ENCODE results near the gene NUTF2. TPM values are rescaled to one million over a fixed set of nuclear protein-coding genes. Genes with fewer than 3 reads are reported as not detected.

NUTF2 gene
- total and polyA plus RNA-seq, 10 of the 15 experiments (the other 5 are each of a cell fraction or from before 2014, with no cell fraction given), result 116 to 342 (median 202) TPM

GRCh38 chr16:67872631-67873434 is 26.1 kb downstream of the NUTF2 start, which contains the start of gene EDC4 (continued):
- peak; percentile 78; the same call in 1 of the 2 replicates for TF ChIP-seq SIN3A (IDR thresholded peaks at IDR 0.05; ENCODE audit: low read depth, low read length)
- TF ChIP-seq PML (IDR thresholded peaks at IDR 0.05; ENCODE audit: low read length), result peak; percentile 91; the same call in 1 of the 2 replicates
- peak; percentile 87 for TF ChIP-seq RUNX3 (IDR thresholded peaks at IDR 0.05; ENCODE audit: low read length)
- TF ChIP-seq HSF1 (IDR thresholded peaks at IDR 0.05; ENCODE audit: low read depth, low read length), result peak; percentile 56; the same call in 1 of the 2 replicates
- peak; percentile 74; the same call in 1 of the 2 replicates for TF ChIP-seq ZNF24 (IDR thresholded peaks at IDR 0.05)
- TF ChIP-seq SMARCA5 (IDR thresholded peaks at IDR 0.05), result peak; percentile 85; the same call in 1 of the 2 replicates
- TF ChIP-seq KDM1A (IDR thresholded peaks at IDR 0.05; ENCODE audit: borderline replicate concordance), result no peak
- peak; percentile 93 for TF ChIP-seq BCL3 (IDR thresholded peaks at IDR 0.05; ENCODE audit: borderline replicate concordance, insufficient read depth, low read depth, low read length, poor library complexity, severe bottlenecking)
- peak; percentile 96 for TF ChIP-seq POLR2A (IDR thresholded peaks at IDR 0.05; ENCODE audit: low read depth, low read length)
- no peak for TF ChIP-seq SPI1 (IDR thresholded peaks at IDR 0.05; ENCODE audit: borderline replicate concordance, insufficient read depth, low read depth, low read length)
- TF ChIP-seq ZBED1 (IDR thresholded peaks at IDR 0.05; ENCODE audit: borderline replicate concordance), result no peak; the same call in 1 of the 2 replicates
- no peak for TF ChIP-seq PAX5 (IDR thresholded peaks at IDR 0.05; ENCODE audit: borderline replicate concordance, low read depth, low read length)
- TF ChIP-seq RELA (IDR thresholded peaks at IDR 0.05; ENCODE audit: borderline replicate concordance, partially characterized antibody), result peak; percentile 92
- peak; percentile 80 for TF ChIP-seq SP1 (IDR thresholded peaks at IDR 0.05; ENCODE audit: low read depth, low read length)
- peak; percentile 74 for TF ChIP-seq CHD2 (IDR thresholded peaks at IDR 0.05; ENCODE audit: borderline replicate concordance, low read depth, low read length)
- 0 out of 2 replicates have a peak, but pooled peaks have one; percentile 33 for TF ChIP-seq HDAC2 (IDR thresholded peaks at IDR 0.05)
- peak; percentile 86 for TF ChIP-seq TAF1 (IDR thresholded peaks at IDR 0.05; ENCODE audit: borderline replicate concordance, low read depth, low read length)
- peak; percentile 88 for TF ChIP-seq YY1 (IDR thresholded peaks at IDR 0.05; ENCODE audit: low read depth, low read length)
- peak; percentile 71 for TF ChIP-seq SIX5 (IDR thresholded peaks at IDR 0.05; ENCODE audit: low read depth, low read length, severe bottlenecking)
- peak; percentile 66 to 99 for TF ChIP-seq EGR1 (IDR thresholded peaks at IDR 0.05; ENCODE audit: borderline replicate concordance in 1 of 2, low read depth in 2 of 2, low read length in 2 of 2)
- TF ChIP-seq POLR2AphosphoS5 (IDR thresholded peaks at IDR 0.05; ENCODE audit: low read length), result peak; percentile 83
- peak; percentile 11; the same call in 1 of the 2 replicates for TF ChIP-seq RAD21 (IDR thresholded peaks at IDR 0.05; ENCODE audit: insufficient read depth, low read depth, low read length)
- TF ChIP-seq KLF5 (IDR thresholded peaks at IDR 0.05; ENCODE audit: partially characterized antibody), result no peak
- TF ChIP-seq SRF (IDR thresholded peaks at IDR 0.05; ENCODE audit: low read depth in 2 of 2, low read length in 2 of 2), result peak; percentile 31 to 91; a peak in 3 of 4 replicates
- no peak for TF ChIP-seq BCL11A (IDR thresholded peaks at IDR 0.05; ENCODE audit: low read depth, low read length)
- peak; percentile 36; the same call in 1 of the 2 replicates for TF ChIP-seq MLLT1 (IDR thresholded peaks at IDR 0.05)
- no peak for TF ChIP-seq PAX8 (IDR thresholded peaks at IDR 0.05)
- peak; percentile 89 for TF ChIP-seq MYB (IDR thresholded peaks at IDR 0.05; ENCODE audit: borderline replicate concordance, low read depth, low read length)
- TF ChIP-seq CBFB (IDR thresholded peaks at IDR 0.05; ENCODE audit: low read depth), result peak; percentile 82

Data from GM12878 (cell line).